Activated gamma-delta T cell treated with Interleukin-2 at 50 U/mL for 16 hours (primary cell): Measurements from ENCODE around the gene RABL2B.
"Not testable (repeated sequence)": the region's sequence is repeated elsewhere in the genome, so short reads cannot be mapped to it uniquely, and the experiment has no call there.

ENCODE experiments used
- DNase-seq: peaks from one replicate; pipeline ENCODE4 v3.0.0-alpha.2; 2020

The RABL2B gene

GRCh38 chr22:50783033-50783879 lies at the start of gene RABL2B:
RABL2B (minus strand) TSS chr22:50783636; CDS start chr22:50782294, 1,342 bp downstream.
- DNase-seq: peak; percentile 87

GRCh38 chr22:50786936-50787335 lies 3.5 kb upstream of the RABL2B start:
- DNase-seq: not testable (repeated sequence)

DNA sequence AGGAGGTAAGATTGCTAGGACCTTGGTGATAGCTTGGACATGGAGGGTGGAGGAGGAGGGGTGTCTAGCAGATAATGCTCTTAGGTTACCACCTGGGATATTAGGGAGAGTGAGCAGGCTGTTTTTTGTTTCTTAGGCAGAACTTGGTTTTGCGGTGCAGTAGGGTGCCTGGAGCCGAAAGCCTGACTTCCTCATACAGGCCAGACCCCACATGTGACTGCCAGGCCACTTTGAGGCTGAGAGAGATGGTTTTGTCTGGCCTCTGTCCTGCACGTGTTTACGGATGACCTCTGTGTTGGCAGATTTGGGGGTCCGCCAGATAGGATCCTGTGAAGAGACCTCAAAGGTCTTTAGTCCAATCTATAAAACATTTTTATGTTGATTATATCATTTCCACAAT lies 1.9 kb upstream of the RABL2B start:
- DNase-seq: not testable (repeated sequence)

DNA sequence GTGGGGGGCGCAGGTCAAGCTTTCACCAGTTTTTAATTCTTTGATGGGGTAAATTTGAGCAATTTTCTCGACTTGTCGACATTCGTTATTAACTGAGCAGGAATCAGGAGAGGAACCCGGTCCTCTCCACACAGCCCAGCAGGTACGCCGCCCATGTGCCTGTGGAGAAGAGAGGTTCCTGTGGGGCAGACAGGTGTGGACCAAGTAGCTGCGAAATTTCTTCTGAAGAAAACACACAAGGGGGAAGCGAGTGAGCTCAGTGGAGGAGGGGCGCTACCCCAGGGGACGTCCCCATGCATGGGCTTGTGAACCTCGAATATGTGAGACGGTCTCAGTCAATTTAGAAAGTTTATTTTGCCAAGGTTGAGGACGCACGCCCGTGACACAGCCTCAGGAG lies 442 bp upstream of the RABL2B start:
- DNase-seq: not testable (repeated sequence)

DNA sequence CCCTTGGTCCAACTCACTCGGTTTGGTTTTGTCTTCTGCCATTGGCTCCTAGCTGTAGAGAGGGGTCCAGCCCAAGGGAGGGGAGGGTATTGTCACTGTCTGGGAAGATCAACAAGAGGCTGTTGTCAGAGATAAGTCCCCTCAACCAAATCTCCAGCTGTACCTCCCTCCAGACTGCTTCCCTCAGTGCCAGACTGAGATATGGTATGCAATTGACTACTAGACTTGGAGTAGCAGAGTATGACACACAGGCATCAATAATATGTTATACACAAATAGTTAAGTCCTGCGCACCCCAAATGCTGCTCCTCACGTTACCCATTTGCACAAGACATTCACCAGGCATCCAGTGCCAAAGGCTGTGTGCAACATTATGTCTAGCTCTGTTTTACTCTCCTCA lies 1.2 kb downstream of the RABL2B start:
- not testable (repeated sequence) for DNase-seq

DNA sequence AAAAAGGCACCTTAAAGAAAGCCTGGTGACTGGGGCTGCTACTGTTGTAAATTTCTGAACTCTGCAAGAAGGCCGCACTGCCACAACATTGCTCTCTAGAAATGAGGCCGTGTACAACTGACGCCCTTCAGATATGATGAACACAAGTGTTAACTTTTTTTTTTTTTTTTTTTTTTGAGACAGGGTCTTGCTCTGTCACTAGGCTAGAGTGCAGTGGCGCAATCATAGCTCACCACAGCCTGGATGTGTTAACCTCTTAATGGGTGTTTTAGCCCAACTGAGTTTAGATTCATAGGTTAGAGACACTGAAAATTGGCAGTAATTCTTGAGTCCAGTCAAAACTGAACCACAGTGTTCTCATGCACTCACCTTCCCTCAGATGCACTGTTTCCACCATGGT lies 3.2 kb downstream of the RABL2B start:
- not testable (repeated sequence) for DNase-seq

DNA sequence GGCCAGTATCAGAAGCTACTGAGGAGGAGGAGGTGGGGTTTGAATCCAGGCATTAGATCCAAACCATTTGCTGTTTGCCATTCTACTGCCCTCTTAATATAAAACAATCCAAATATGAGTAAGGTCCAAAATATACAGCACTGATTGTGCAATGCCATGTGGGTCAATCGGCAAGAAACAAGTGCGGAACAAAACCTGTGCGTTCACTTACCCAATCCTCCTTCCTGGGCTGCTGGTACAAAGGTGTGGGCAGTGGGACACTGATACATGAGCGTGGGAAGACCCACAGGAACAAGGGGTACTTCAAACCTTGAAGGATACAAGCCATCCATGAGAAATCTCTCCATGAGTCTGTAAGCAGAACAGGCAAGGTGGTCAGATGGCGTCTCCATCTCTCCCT lies 5.8 kb downstream of the RABL2B start:
- DNase-seq: not testable (repeated sequence)

- not testable (repeated sequence) for DNase-seq
Measured at GRCh38 chr22:50775132-50775531, 8.3 kb downstream of the RABL2B start.

GRCh38 chr22:50764288-50764687 lies 19.1 kb downstream of the RABL2B start:
- DNase-seq: not testable (repeated sequence)

- not testable (repeated sequence) for DNase-seq
Measured at GRCh38 chr22:50761829-50762228, 21.6 kb downstream of the RABL2B start.

DNA sequence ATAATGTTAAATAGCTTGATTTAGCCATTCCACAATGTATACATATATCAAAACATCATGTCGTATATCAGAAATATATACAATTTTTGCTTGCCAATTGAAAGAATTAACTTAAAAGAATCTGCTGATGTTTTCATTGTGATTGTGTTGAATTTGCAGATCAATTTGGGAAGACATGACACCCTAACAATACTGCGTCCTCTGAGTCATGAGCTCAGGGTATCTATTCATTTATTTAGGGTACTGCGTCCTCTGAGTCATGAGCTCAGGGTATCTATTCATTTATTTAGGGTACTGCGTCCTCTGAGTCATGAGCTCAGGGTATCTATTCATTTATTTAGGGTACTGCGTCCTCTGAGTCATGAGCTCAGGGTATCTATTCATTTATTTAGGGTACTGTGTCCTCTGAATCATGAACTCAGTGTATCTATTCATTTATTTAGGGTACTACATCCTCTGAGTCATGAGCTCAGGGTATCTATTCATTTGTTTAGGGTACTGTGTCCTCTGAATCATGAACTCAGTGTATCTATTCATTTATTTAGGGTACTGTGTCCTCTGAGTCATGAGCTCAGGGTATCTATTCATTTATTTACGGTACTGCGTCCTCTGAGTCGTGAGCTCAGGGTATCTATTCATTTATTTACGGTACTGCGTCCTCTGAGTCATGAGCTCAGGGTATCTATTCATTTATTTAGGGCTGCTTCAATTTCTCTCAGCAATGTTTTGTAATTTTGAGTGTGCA lies 23.7 kb downstream of the RABL2B start:
- DNase-seq: not testable (repeated sequence)

- peak; percentile 64 for DNase-seq
Measured at GRCh38 chr22:50756949-50757491, 26.4 kb downstream of the RABL2B start.

- not testable (repeated sequence) for DNase-seq
Measured at GRCh38 chr22:50756406-50756805, 27.0 kb downstream of the RABL2B start.

DNA sequence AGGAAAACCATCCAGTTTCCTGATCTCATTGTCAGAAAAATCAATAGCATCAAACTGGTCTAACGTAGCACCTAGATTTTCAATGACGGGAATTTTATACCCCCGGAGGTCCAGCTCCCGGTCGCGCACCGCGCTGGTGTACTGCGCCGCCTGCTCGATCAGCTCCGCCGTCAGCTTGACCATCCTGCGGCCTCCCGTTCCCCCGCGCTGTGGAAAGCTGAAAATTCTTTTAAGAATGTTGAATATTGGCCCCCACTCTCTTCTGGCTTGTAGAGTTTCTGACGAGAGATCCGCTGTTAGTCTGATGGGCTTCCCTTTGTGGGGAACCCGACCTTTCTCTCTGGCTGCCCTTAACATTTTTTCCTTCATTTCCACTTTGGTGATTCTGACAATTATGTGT lies 28.2 kb downstream of the RABL2B start:
- not testable (repeated sequence) for DNase-seq

GRCh38 chr22:50749302-50750074 lies 33.9 kb downstream of the RABL2B start:
- not testable (repeated sequence) for DNase-seq

- DNase-seq: not testable (repeated sequence)
Measured at GRCh38 chr22:50748630-50749029, 34.8 kb downstream of the RABL2B start.

DNA sequence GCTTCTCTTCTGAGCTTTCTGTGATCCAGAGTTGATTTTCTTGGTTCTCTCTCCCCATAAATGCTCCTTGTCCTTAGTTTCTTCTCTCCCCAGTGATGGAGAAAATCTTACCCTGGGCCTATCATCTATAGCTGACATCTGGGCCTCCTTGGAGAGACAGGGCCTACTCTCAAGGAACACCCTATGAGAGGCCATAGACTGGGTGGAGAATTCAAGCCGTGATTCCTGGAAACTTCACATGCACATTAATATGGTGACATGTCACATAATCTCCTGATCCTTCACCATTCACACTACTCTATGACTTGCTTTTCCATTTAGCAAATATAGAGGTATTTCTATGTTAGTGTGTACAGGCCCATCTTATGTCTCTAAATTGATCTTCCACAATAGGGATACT lies 35.9 kb downstream of the RABL2B start:
- not testable (repeated sequence) for DNase-seq

- not testable (repeated sequence) for DNase-seq
Measured at GRCh38 chr22:50744424-50744823, 39.0 kb downstream of the RABL2B start.

DNA sequence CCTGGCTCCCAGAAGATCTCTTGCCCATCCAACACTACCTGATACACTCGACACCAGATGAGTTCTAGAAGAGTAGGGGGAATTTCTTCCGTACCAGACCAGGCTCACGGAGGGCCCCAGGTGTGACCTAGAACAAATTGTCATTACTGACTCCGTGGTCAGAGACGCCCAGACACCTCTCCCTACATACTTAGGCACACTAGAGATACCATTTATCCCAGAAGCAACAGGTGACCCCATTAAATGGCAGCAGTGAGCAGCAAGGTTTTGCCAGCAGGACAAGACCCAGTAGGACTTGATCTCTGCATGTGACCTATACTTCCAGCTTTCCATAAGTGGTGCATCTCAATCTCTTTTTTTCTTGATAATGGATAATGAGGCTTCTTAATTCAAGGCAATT lies 42.7 kb downstream of the RABL2B start:
- not testable (repeated sequence) for DNase-seq

GRCh38 chr22:50739894-50740293 lies 43.5 kb downstream of the RABL2B start:
- DNase-seq: peak; percentile 2

DNA sequence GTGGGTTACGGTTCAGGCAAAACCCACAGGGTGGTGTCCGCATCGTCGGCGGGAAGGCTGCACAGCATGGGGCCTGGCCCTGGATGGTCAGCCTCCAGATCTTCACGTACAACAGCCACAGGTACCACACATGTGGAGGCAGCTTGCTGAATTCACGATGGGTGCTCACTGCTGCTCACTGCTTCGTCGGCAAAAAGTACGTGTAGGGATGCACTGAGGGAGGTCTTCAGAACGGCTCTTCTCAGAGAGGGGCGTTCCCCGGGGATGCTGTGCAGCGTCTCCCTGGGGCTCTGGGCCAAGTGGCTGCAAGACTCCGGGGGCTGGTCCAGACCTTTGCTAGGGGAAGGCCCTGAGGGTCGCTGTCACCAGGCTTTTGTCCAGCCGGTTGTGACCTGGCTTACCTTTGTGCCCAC lies 44.2 kb downstream of the RABL2B start:
- DNase-seq: peak; percentile 1

- DNase-seq: no peak
Measured at GRCh38 chr22:50738649-50739227, 44.7 kb downstream of the RABL2B start.
